Ishikawa (cell line): ENCODE results near the gene TMEM147.

Experiments used
- CEBPB ChIP-seq: IDR thresholded peaks from 2 replicates; pipeline ENCODE4 v1.6.1; 2012
- CREB1 ChIP-seq: IDR thresholded peaks from 2 replicates; pipeline ENCODE4 v1.6.1; 2012; ENCODE audit warnings: low read depth
- EGR1 ChIP-seq: IDR thresholded peaks from 2 replicates; pipeline ENCODE4 v1.6.1; 2012
- EP300 ChIP-seq: IDR thresholded peaks from 2 replicates; pipeline ENCODE4 v1.6.1; 2012; ENCODE audit warnings: borderline replicate concordance
- FOXM1 ChIP-seq: IDR thresholded peaks from 2 replicates; pipeline ENCODE4 v1.6.1; 2012; ENCODE audit warnings: low read depth, borderline replicate concordance
- MAX ChIP-seq: IDR thresholded peaks from 2 replicates; pipeline ENCODE4 v1.6.1; 2012
- NFIC ChIP-seq: IDR thresholded peaks from 2 replicates; pipeline ENCODE4 v1.6.1; 2012
- RAD21 ChIP-seq: IDR thresholded peaks from 2 replicates; pipeline ENCODE4 v1.6.1; 2012; ENCODE audit warnings: low read depth
- REST ChIP-seq: IDR thresholded peaks from 2 replicates; pipeline ENCODE4 v1.6.1; 2012; ENCODE audit warnings: low read depth, mild to moderate bottlenecking
- TAF1 ChIP-seq: IDR thresholded peaks from 2 replicates; pipeline ENCODE4 v1.6.1; 2012; ENCODE audit warnings: low read depth, mild to moderate bottlenecking
- TCF12 ChIP-seq: IDR thresholded peaks from 2 replicates; pipeline ENCODE4 v1.6.1; 2012; ENCODE audit warnings: low read depth
- TEAD4 ChIP-seq: IDR thresholded peaks from 2 replicates; pipeline ENCODE4 v1.6.1; 2012
- USF1 ChIP-seq: IDR thresholded peaks from 2 replicates; pipeline ENCODE4 v1.6.1; 2012
- YY1 ChIP-seq: IDR thresholded peaks from 2 replicates; pipeline ENCODE4 v1.6.1; 2012; ENCODE audit warnings: low read depth
- ZBTB7A ChIP-seq: IDR thresholded peaks from 2 replicates; pipeline ENCODE4 v1.6.1; 2012; ENCODE audit warnings: low read depth

The TMEM147 gene

GRCh38 chr19:35582760-35583159, 37.3 kb downstream of the TMEM147 start:
- TF ChIP-seq NFIC (no peak), TAF1 (no peak), REST (no peak), USF1 (no peak), EP300 (no peak), YY1 (no peak), TEAD4 (no peak), EGR1 (no peak), MAX (no peak), CREB1 (no peak)

- no peak for TF ChIP-seq FOXM1
- no peak for TF ChIP-seq EP300
- no peak for TF ChIP-seq YY1
- no peak for TF ChIP-seq CEBPB
- no peak for TF ChIP-seq REST
- no peak for TF ChIP-seq EGR1
Observed at GRCh38 chr19:35585848-35586247, 40.4 kb downstream of the TMEM147 start, which contains the start of gene PMIS2. Gene PMIS2, plus strand, starts transcription at chr19:35586173. Its CDS starts 87 bp downstream, at chr19:35586260.

- TF ChIP-seq TEAD4: no peak
- TF ChIP-seq EP300: no peak
- no peak for TF ChIP-seq CEBPB
- TF ChIP-seq REST: no peak
- no peak for TF ChIP-seq TCF12
- no peak for TF ChIP-seq FOXM1
- no peak for TF ChIP-seq TAF1
- no peak for TF ChIP-seq RAD21
- TF ChIP-seq CREB1: no peak
- no peak for TF ChIP-seq NFIC
- TF ChIP-seq ZBTB7A: no peak
- TF ChIP-seq EGR1: no peak
- no peak for TF ChIP-seq MAX
- TF ChIP-seq USF1: no peak
- no peak for TF ChIP-seq YY1
Observed at GRCh38 chr19:35587321-35587720, 41.9 kb downstream of the TMEM147 start.

- TF ChIP-seq EGR1 (no peak), TCF12 (no peak), YY1 (no peak), USF1 (no peak), FOXM1 (no peak), NFIC (no peak), REST (no peak), TEAD4 (no peak), CREB1 (no peak), CEBPB (no peak), MAX (no peak), RAD21 (no peak)
Observed at GRCh38 chr19:35590875-35591274, 45.4 kb downstream of the TMEM147 start.
